ENCODE results near the gene CNTNAP2.
A peak's percentile ranks its signal among the peaks of the same experiment; 100 is the strongest.

CNTNAP2 gene

GRCh38 chr7:147653456-147653855 lies 1536.9 kb downstream of the CNTNAP2 start:
- no peaks in the 10 kb centered on the region for H3K4me1 ChIP-seq (ENCODE audit: control extremely low read depth in 1 of 4, control insufficient read depth in 4 of 4, insufficient read depth in 4 of 4, low read length in 3 of 4)
- POLR2A ChIA-PET, result no interaction called here
- no peak overlapping the region for H3K27ac ChIP-seq (ENCODE audit: insufficient read depth in 1 of 2, low read depth in 1 of 2, low read length in 2 of 2, poor library complexity in 1 of 2, severe bottlenecking in 2 of 2)
- WGBS (ENCODE audit: insufficient coverage), result 83% methylated on average over 2 of the region's 3 CpGs
- no peaks in the 10 kb centered on the region for H3K36me3 ChIP-seq (ENCODE audit: control insufficient read depth in 4 of 4, insufficient read depth in 4 of 4, low read length in 3 of 4)
- no peak overlapping the region for H3K4me3 ChIP-seq (ENCODE audit: control insufficient read depth in 1 of 7, extremely low read depth in 1 of 7, insufficient read depth in 4 of 7, low read depth in 2 of 7, low read length in 6 of 7)
- no peaks in the 10 kb centered on the region for H3K9me3 ChIP-seq (ENCODE audit: control extremely low read depth in 1 of 5, control insufficient read depth in 4 of 5, insufficient read depth in 2 of 5, low read depth in 1 of 5, low read length in 4 of 5)
- H3K27me3 ChIP-seq (replicated peaks in 2 of 5; ENCODE audit: control insufficient read depth in 4 of 5, insufficient read depth in 5 of 5, low read length in 4 of 5), result no peaks in the 10 kb centered on the region
- CTCF ChIA-PET, result no interaction called here
- no peak for DNase-seq

DNA sequence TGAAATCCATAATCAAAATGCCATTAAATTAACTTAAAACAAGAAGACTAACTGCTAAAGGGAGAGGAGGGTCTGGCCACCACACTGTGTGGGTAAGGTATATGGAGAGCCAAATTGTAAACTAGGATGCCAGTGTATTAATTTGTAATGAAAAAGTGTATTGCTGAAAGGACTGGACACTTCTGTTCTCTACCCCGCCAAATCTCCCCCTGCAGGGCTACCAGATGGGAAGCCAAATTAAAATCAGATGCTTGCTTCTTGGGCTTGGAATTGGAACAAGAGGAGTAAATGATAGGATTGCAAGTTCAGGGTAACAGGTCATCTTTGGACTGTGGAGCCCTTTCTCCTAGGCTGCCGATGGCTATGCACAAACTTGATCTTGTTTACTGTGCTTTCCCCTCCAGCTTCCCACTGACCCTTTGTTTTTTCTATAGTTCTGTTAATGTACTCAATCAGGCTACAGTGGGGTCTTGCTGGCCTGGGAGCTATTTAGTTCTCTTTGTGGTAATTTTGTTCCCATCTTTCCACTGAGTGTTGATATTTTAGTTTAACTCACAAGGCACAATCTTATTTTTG lies 1541.9 kb downstream of the CNTNAP2 start:
- CTCF ChIA-PET, result no interaction called here
- WGBS (ENCODE audit: insufficient coverage), result 83% methylated on average over 1 of the region's 2 CpGs
- no peaks in the 10 kb centered on the region for H3K27me3 ChIP-seq (replicated peaks in 2 of 5; ENCODE audit: control insufficient read depth in 4 of 5, insufficient read depth in 5 of 5, low read length in 4 of 5)
- peaks cover 0 to 1% (median 0%) of the 10 kb centered on the region in 4 experiments for H3K4me1 ChIP-seq (ENCODE audit: control extremely low read depth in 1 of 4, control insufficient read depth in 4 of 4, insufficient read depth in 4 of 4, low read length in 3 of 4)
- H3K4me3 ChIP-seq (ENCODE audit: control insufficient read depth in 1 of 7, extremely low read depth in 1 of 7, insufficient read depth in 4 of 7, low read depth in 2 of 7, low read length in 6 of 7), result no peak overlapping the region
- no peak for DNase-seq
- POLR2A ChIA-PET, result no interaction called here
- H3K27ac ChIP-seq (ENCODE audit: insufficient read depth in 1 of 2, low read depth in 1 of 2, low read length in 2 of 2, poor library complexity in 1 of 2, severe bottlenecking in 2 of 2), result no peak overlapping the region
- no peaks in the 10 kb centered on the region for H3K36me3 ChIP-seq (ENCODE audit: control insufficient read depth in 4 of 4, insufficient read depth in 4 of 4, low read length in 3 of 4)
- H3K9me3 ChIP-seq (ENCODE audit: control extremely low read depth in 1 of 5, control insufficient read depth in 4 of 5, insufficient read depth in 2 of 5, low read depth in 1 of 5, low read length in 4 of 5), result peaks cover 0 to 1% (median 0%) of the 10 kb centered on the region in 5 experiments

DNA sequence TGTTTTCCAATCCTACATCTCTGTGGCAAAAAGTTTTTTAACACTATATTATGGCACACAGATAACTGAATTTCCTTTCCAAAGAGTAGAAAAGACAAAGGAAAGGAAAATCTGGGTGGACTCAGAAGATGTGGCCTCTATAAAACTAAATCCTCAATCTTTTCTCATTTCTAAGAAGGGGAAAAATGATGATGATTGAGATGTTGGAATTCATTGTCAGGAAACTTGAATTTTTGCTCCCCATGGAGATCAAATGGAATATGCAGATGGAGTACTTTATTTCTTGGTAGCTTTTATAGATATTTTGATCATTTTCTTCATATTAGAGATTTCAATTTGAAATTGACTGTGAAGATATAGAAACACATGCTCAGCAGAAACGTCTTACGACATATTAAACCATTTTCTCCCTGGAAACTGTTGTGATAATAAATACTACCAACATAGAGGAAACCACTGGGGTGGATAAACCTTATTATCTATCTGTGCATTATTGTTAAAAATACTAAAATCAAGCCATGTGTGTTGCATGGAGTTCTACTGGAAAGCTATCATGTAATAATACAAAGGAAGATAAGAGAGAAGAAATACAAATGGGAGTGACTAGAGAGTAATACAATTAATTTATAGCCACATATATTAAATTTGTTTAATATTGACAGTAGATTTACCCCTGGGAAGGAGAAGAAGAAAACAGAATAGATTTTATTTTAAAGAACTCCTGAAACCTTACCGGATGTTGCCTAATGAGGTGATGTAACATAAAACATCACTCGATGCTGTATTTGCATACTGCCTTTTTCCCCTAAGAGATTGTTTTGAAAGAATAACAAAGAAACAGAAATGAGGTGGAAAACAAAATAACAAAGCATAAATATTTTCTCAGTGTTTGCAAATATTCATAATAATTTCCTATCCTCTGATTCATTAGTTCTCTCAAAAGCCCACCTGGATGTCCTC lies 1542.7 kb downstream of the CNTNAP2 start:
- H3K36me3 ChIP-seq (ENCODE audit: control insufficient read depth in 4 of 4, insufficient read depth in 4 of 4, low read length in 3 of 4), result no peaks in the 10 kb centered on the region
- no CpG with 5 or more reads among the region's 4 CpGs for WGBS (ENCODE audit: insufficient coverage)
- no peak overlapping the region for H3K4me3 ChIP-seq (ENCODE audit: control insufficient read depth in 1 of 7, extremely low read depth in 1 of 7, insufficient read depth in 4 of 7, low read depth in 2 of 7, low read length in 6 of 7)
- POLR2A ChIA-PET, result no interaction called here
- H3K27ac ChIP-seq (ENCODE audit: insufficient read depth in 1 of 2, low read depth in 1 of 2, low read length in 2 of 2, poor library complexity in 1 of 2, severe bottlenecking in 2 of 2), result no peak overlapping the region
- no peaks in the 10 kb centered on the region for H3K27me3 ChIP-seq (replicated peaks in 2 of 5; ENCODE audit: control insufficient read depth in 4 of 5, insufficient read depth in 5 of 5, low read length in 4 of 5)
- CTCF ChIA-PET, result interaction anchor here (1.3 kb wide), 1 partner anchor 10 kb away, joined by 3 read pairs; no protein-coding TSS in a partner anchor
- H3K9me3 ChIP-seq (ENCODE audit: control extremely low read depth in 1 of 5, control insufficient read depth in 4 of 5, insufficient read depth in 2 of 5, low read depth in 1 of 5, low read length in 4 of 5), result peaks cover 0 to 1% (median 0%) of the 10 kb centered on the region in 5 experiments
- H3K4me1 ChIP-seq (ENCODE audit: control extremely low read depth in 1 of 4, control insufficient read depth in 4 of 4, insufficient read depth in 4 of 4, low read length in 3 of 4), result peaks cover 0 to 7% (median 0%) of the 10 kb centered on the region in 4 experiments
- DNase-seq, result no peak

DNA sequence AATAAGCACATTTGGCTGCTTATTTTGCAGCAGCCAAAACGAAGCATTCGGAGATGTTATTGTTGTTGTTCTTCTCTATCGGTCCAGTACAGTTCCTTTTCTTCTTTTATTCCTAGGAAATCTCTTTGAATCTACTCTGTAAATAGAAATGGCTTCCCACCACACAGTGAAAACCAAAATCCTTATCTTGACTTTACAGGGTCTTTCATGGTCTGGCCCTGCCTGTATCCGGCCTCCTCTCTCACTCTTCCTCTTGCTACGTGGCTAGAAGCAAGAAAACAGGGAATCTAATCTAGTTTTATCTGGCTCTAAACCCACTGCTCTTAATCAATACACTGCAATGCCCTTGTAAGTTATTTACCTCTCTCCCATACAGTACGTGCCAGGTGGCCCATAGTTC lies 1547.9 kb downstream of the CNTNAP2 start:
- peak; percentile 47 to 84 (median 71) for DNase-seq
- Histone ChIP-seq H3K27ac (ENCODE audit: insufficient read depth in 1 of 2, low read depth in 1 of 2, low read length in 2 of 2, poor library complexity in 1 of 2, severe bottlenecking in 2 of 2) (no peak overlapping the region), H3K9me3 (ENCODE audit: control extremely low read depth in 1 of 5, control insufficient read depth in 4 of 5, insufficient read depth in 2 of 5, low read depth in 1 of 5, low read length in 4 of 5) (peaks cover 0 to 1% (median 0%) of the 10 kb centered on the region in 5 experiments), H3K36me3 (ENCODE audit: control insufficient read depth in 4 of 4, insufficient read depth in 4 of 4, low read length in 3 of 4) (no peaks in the 10 kb centered on the region), H3K27me3 (replicated peaks in 2 of 5; ENCODE audit: control insufficient read depth in 4 of 5, insufficient read depth in 5 of 5, low read length in 4 of 5) (no peaks in the 10 kb centered on the region), H3K4me3 (ENCODE audit: control insufficient read depth in 1 of 7, extremely low read depth in 1 of 7, insufficient read depth in 4 of 7, low read depth in 2 of 7, low read length in 6 of 7) (peak overlapping the region in 3 of 7 experiments; percentile 3 to 51 (median 35)), H3K4me1 (ENCODE audit: control extremely low read depth in 1 of 4, control insufficient read depth in 4 of 4, insufficient read depth in 4 of 4, low read length in 3 of 4) (peaks cover 0 to 19% (median 4%) of the 10 kb centered on the region in 4 experiments)
- ChIA-PET POLR2A (no interaction called here), CTCF (no interaction called here)
- WGBS (ENCODE audit: insufficient coverage), result 4% methylated on average over 2 of the region's 6 CpGs

DNA sequence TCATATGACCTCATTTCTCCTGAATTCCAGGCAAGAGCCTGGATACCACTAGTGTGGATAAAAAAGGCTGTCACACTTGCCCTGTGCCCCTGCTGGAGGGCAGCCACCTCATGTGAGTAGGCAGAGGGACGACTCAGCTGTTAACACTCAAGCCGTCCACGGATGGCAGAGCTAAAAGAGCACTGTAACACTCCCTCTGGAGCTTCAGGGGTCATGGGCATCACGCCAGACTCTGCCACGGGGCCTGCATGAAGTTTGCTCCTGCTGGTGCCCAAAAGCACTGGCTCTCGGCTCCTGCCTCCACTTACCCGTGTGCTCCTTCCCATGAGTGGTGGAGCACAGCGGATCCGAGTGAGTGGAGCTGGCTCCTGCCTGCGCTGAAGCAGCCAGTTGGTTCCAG lies 1554.2 kb downstream of the CNTNAP2 start:
- CTCF ChIA-PET, result no interaction called here
- 97% methylated on average over 10 of the region's 10 CpGs for WGBS (ENCODE audit: insufficient coverage)
- POLR2A ChIA-PET, result no interaction called here
- Histone ChIP-seq H3K27ac (ENCODE audit: insufficient read depth in 1 of 2, low read depth in 1 of 2, low read length in 2 of 2, poor library complexity in 1 of 2, severe bottlenecking in 2 of 2) (no peak overlapping the region), H3K27me3 (replicated peaks in 2 of 5; ENCODE audit: control insufficient read depth in 4 of 5, insufficient read depth in 5 of 5, low read length in 4 of 5) (no peaks in the 10 kb centered on the region), H3K4me3 (ENCODE audit: control insufficient read depth in 1 of 7, extremely low read depth in 1 of 7, insufficient read depth in 4 of 7, low read depth in 2 of 7, low read length in 6 of 7) (no peak overlapping the region), H3K9me3 (ENCODE audit: control extremely low read depth in 1 of 5, control insufficient read depth in 4 of 5, insufficient read depth in 2 of 5, low read depth in 1 of 5, low read length in 4 of 5) (no peaks in the 10 kb centered on the region), H3K4me1 (ENCODE audit: control extremely low read depth in 1 of 4, control insufficient read depth in 4 of 4, insufficient read depth in 4 of 4, low read length in 3 of 4) (no peaks in the 10 kb centered on the region), H3K36me3 (ENCODE audit: control insufficient read depth in 4 of 4, insufficient read depth in 4 of 4, low read length in 3 of 4) (no peaks in the 10 kb centered on the region)
- no peak for DNase-seq

DNA sequence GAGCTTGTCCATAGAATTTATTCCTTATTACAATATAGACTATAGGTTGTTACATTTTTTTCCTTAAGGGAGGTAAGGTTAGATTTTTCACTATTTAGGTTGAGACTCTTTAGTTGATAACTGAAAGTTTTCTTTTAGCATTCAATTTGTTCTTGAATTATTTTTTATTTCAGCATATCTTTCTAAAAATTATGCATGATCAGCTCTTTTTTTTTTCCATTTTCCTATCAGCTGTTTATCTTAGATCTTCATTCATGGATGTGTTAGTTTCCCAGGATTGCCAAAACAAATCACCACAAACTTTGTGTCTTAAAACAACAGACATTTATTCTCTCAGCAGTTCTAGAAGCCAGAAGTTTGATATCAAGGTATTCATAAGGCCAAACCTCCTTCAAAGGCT lies 1558.1 kb downstream of the CNTNAP2 start:
- Histone ChIP-seq H3K9me3 (ENCODE audit: control extremely low read depth in 1 of 5, control insufficient read depth in 4 of 5, insufficient read depth in 2 of 5, low read depth in 1 of 5, low read length in 4 of 5) (no peaks in the 10 kb centered on the region), H3K36me3 (ENCODE audit: control insufficient read depth in 4 of 4, insufficient read depth in 4 of 4, low read length in 3 of 4) (no peaks in the 10 kb centered on the region), H3K4me1 (ENCODE audit: control extremely low read depth in 1 of 4, control insufficient read depth in 4 of 4, insufficient read depth in 4 of 4, low read length in 3 of 4) (no peaks in the 10 kb centered on the region), H3K27ac (ENCODE audit: insufficient read depth in 1 of 2, low read depth in 1 of 2, low read length in 2 of 2, poor library complexity in 1 of 2, severe bottlenecking in 2 of 2) (no peak overlapping the region), H3K27me3 (replicated peaks in 2 of 5; ENCODE audit: control insufficient read depth in 4 of 5, insufficient read depth in 5 of 5, low read length in 4 of 5) (no peaks in the 10 kb centered on the region), H3K4me3 (ENCODE audit: control insufficient read depth in 1 of 7, extremely low read depth in 1 of 7, insufficient read depth in 4 of 7, low read depth in 2 of 7, low read length in 6 of 7) (no peak overlapping the region)
- DNase-seq, result no peak
- CTCF ChIA-PET, result no interaction called here
- POLR2A ChIA-PET, result no interaction called here

DNA sequence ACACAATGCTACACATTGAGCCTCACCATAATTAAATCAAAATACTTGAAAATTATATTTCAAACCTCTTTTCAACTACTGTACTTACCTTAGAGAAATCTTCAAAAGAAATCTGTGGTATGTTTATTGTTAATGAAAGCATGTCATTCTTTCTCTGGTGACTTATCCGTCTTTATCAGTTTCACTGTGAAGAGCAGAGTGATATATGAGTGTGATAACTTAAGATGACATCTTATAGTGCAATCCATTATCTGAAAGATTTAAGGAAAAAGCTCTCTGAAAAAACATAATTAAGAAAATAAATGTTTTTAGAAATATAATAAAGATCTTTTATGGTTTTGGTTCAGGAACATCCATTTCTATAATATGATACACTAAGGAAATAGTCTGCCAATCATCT lies 1562.3 kb downstream of the CNTNAP2 start:
- ChIA-PET CTCF (no interaction called here), POLR2A (no interaction called here)
- Histone ChIP-seq H3K9me3 (ENCODE audit: control extremely low read depth in 1 of 5, control insufficient read depth in 4 of 5, insufficient read depth in 2 of 5, low read depth in 1 of 5, low read length in 4 of 5) (no peaks in the 10 kb centered on the region), H3K4me3 (ENCODE audit: control insufficient read depth in 1 of 7, extremely low read depth in 1 of 7, insufficient read depth in 4 of 7, low read depth in 2 of 7, low read length in 6 of 7) (no peak overlapping the region), H3K27ac (ENCODE audit: insufficient read depth in 1 of 2, low read depth in 1 of 2, low read length in 2 of 2, poor library complexity in 1 of 2, severe bottlenecking in 2 of 2) (no peak overlapping the region), H3K4me1 (ENCODE audit: control extremely low read depth in 1 of 4, control insufficient read depth in 4 of 4, insufficient read depth in 4 of 4, low read length in 3 of 4) (no peaks in the 10 kb centered on the region), H3K36me3 (ENCODE audit: control insufficient read depth in 4 of 4, insufficient read depth in 4 of 4, low read length in 3 of 4) (no peaks in the 10 kb centered on the region), H3K27me3 (replicated peaks in 2 of 5; ENCODE audit: control insufficient read depth in 4 of 5, insufficient read depth in 5 of 5, low read length in 4 of 5) (no peaks in the 10 kb centered on the region)
- DNase-seq, result no peak
- no CpG with 5 or more reads among the region's 1 CpG for WGBS (ENCODE audit: insufficient coverage)

All from common myeloid progenitor, CD34-positive (primary cell).